Measurements from ENCODE around the gene KLF2.

- TF ChIP-seq GATA2 (IDR thresholded peaks at IDR 0.05; ENCODE audit: low read depth, low read length) (no peak), GATA3 (IDR thresholded peaks at IDR 0.05; ENCODE audit: low read depth, low read length) (no peak)
Observed at GRCh38 chr19:16334411-16334810, 9.8 kb downstream of the KLF2 start.
